Osteocyte (in vitro differentiated cells): ENCODE measurements around the gene NDRG3. TPM values are rescaled to one million over a fixed set of nuclear protein-coding genes. Genes with fewer than 3 reads are reported as not detected.
"Not testable (repeated sequence)": the region's sequence is repeated elsewhere in the genome, so short reads cannot be mapped to it uniquely, and the experiment has no call there.

Experiments used
- DNase-seq: peaks from one replicate; pipeline ENCODE4 v3.0.0; 2021; ENCODE audit warnings: mixed read lengths; ENCODE audit not compliant: unreplicated experiment; ENCODE audit errors: extremely low spot score
- H3K27ac Mint-ChIP-seq: one replicate; pipeline ENCODE4 v1.8.0; 2021; ENCODE audit warnings: mild to moderate bottlenecking, mixed read lengths; ENCODE audit not compliant: unreplicated experiment
- H3K27me3 Mint-ChIP-seq: one replicate; pipeline ENCODE4 v1.8.0; 2021; ENCODE audit warnings: mixed read lengths; ENCODE audit not compliant: unreplicated experiment
- H3K36me3 Mint-ChIP-seq: one replicate; pipeline ENCODE4 v1.8.0; 2021; ENCODE audit warnings: mixed read lengths; ENCODE audit not compliant: unreplicated experiment
- H3K4me1 Mint-ChIP-seq: one replicate; pipeline ENCODE4 v1.8.0; 2021; ENCODE audit warnings: mixed read lengths; ENCODE audit not compliant: unreplicated experiment
- H3K4me3 Mint-ChIP-seq: one replicate; pipeline ENCODE4 v1.8.0; 2021; ENCODE audit warnings: mild to moderate bottlenecking, moderate library complexity, mixed read lengths; ENCODE audit not compliant: unreplicated experiment
- H3K9me3 Mint-ChIP-seq: one replicate; pipeline ENCODE4 v1.8.0; 2021; ENCODE audit warnings: mixed read lengths; ENCODE audit not compliant: unreplicated experiment
- CTCF ChIP-seq: fragments of 200-600 bp; sonication (generic); IDR thresholded peaks from 2 replicates; pipeline ENCODE4 v1.5.0; 2021; ENCODE audit warnings: antibody characterized with exemption, mild to moderate bottlenecking, moderate library complexity
- total RNA-seq: library from RNA; stranded (reverse); gene quantifications from 2 replicates; pipeline ENCODE4 v1.2.1, GENCODE V29; 2021

NDRG3 gene
- total RNA-seq, 1 donor from 2014 or later: 32.2 TPM

- no peak for TF ChIP-seq CTCF
- Mint-ChIP-seq H3K27ac (no peak overlapping the region), H3K36me3 (no peaks in the 10 kb centered on the region), H3K4me1 (no peaks in the 10 kb centered on the region), H3K9me3 (no peaks in the 10 kb centered on the region), H3K27me3 (no peaks in the 10 kb centered on the region), H3K4me3 (no peak overlapping the region)
- no peak for DNase-seq
Observed at GRCh38 chr20:36644706-36645095, 101.2 kb downstream of the NDRG3 start.

GRCh38 chr20:36644032-36644705 lies 101.7 kb downstream of the NDRG3 start:
- DNase-seq: no peak
- Mint-ChIP-seq H3K36me3 (no peaks in the 10 kb centered on the region), H3K4me3 (no peak overlapping the region), H3K4me1 (no peaks in the 10 kb centered on the region), H3K9me3 (no peaks in the 10 kb centered on the region), H3K27ac (no peak overlapping the region), H3K27me3 (no peaks in the 10 kb centered on the region)
- TF ChIP-seq CTCF: no peak

GRCh38 chr20:36642136-36642535 lies 103.8 kb downstream of the NDRG3 start:
- Mint-ChIP-seq H3K27ac (no peak overlapping the region), H3K9me3 (no peaks in the 10 kb centered on the region), H3K27me3 (no peaks in the 10 kb centered on the region), H3K4me3 (no peak overlapping the region), H3K36me3 (no peaks in the 10 kb centered on the region), H3K4me1 (no peaks in the 10 kb centered on the region)
- no peak for DNase-seq
- TF ChIP-seq CTCF: no peak

- DNase-seq: no peak
- H3K4me3 Mint-ChIP-seq: no peak overlapping the region
- no peak overlapping the region for H3K27ac Mint-ChIP-seq
- H3K36me3 Mint-ChIP-seq: no peaks in the 10 kb centered on the region
- no peak for TF ChIP-seq CTCF
- no peaks in the 10 kb centered on the region for H3K9me3 Mint-ChIP-seq
- no peaks in the 10 kb centered on the region for H3K4me1 Mint-ChIP-seq
- no peaks in the 10 kb centered on the region for H3K27me3 Mint-ChIP-seq
Observed at GRCh38 chr20:36641506-36641843, 104.4 kb downstream of the NDRG3 start.

GRCh38 chr20:36638876-36639400 lies 107.0 kb downstream of the NDRG3 start:
- H3K9me3 Mint-ChIP-seq, H3K27me3 Mint-ChIP-seq, H3K36me3 Mint-ChIP-seq, DNase-seq, H3K27ac Mint-ChIP-seq, H3K4me3 Mint-ChIP-seq, H3K4me1 Mint-ChIP-seq: not testable (repeated sequence)
